HG03460 (cell line): Measurements from ENCODE around the gene UGT8.
"Not testable (repeated sequence)": the region's sequence is repeated elsewhere in the genome, so short reads cannot be mapped to it uniquely, and the experiment has no call there.

ENCODE experiments used
- ATAC-seq: cut with Tn5 transposase; IDR thresholded peaks from one replicate; pipeline ENCODE4 v1.9.1; 2021; ENCODE audit not compliant: unreplicated experiment

Gene UGT8, protein sequence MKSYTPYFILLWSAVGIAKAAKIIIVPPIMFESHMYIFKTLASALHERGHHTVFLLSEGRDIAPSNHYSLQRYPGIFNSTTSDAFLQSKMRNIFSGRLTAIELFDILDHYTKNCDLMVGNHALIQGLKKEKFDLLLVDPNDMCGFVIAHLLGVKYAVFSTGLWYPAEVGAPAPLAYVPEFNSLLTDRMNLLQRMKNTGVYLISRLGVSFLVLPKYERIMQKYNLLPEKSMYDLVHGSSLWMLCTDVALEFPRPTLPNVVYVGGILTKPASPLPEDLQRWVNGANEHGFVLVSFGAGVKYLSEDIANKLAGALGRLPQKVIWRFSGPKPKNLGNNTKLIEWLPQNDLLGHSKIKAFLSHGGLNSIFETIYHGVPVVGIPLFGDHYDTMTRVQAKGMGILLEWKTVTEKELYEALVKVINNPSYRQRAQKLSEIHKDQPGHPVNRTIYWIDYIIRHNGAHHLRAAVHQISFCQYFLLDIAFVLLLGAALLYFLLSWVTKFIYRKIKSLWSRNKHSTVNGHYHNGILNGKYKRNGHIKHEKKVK

GRCh38 chr4:114598191-114599121 is at the start of gene UGT8:
TSS of gene UGT8 (plus strand) at chr4:114598807. CDS start at chr4:114622881, 24,074 bp downstream.
- ATAC-seq: peak; percentile 42

- ATAC-seq: no peak
These were observed 49.0 kb upstream of the UGT8 start for GRCh38 chr4:114549638-114550037.

DNA sequence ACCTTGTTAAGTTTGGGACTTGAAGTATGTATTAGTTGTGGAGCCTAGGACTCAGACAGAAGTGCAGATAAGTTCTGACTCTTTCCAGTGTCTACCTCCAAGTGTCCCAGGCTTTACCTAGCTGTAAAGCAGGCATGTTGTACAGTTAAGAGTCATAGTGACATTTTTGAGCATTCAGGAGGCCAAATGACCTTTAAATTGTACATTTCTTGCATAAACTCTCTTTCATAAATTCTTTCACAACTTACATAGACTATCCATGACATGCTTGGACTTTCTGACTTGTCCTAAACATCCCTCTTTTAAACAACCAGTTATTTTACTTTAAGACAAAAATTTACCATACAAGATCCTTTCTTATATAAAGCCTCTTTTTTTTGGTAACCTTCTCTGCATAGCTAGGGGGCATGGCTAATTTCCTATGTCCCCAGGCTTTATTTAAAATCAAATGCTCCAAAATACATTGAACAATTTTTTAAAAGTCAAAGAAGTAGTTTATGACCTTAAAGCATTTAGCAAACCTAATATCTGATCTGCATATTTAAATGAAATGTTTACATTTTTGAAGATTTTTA is 40.1 kb upstream of the UGT8 start:
- ATAC-seq: no peak

DNA sequence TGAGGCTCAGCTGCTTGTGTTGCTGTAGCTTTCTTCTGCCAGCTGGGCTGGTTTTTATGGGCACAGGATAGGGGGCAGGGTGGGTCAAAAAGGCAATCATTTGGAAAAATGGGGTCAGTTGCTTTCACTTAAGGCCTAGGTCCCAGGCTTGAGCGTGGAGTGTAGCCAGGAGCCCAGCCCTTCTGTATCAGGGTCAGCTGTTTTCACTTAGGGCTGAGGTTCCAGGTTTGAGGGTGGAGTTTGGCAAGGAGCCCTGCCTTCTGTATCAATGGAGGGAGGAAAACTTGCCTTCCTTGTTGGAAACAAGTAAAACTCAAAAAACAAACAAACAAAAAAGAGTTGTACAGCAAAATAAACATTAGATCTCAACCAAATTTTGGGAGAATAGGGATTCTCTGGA is 37.0 kb upstream of the UGT8 start:
- ATAC-seq: no peak

GRCh38 chr4:114562176-114562904 is 36.3 kb upstream of the UGT8 start:
- no peak for ATAC-seq

GRCh38 chr4:114563536-114564315 is 34.9 kb upstream of the UGT8 start:
- no peak for ATAC-seq

- no peak for ATAC-seq
These were observed 21.2 kb upstream of the UGT8 start for GRCh38 chr4:114577386-114577785.

DNA sequence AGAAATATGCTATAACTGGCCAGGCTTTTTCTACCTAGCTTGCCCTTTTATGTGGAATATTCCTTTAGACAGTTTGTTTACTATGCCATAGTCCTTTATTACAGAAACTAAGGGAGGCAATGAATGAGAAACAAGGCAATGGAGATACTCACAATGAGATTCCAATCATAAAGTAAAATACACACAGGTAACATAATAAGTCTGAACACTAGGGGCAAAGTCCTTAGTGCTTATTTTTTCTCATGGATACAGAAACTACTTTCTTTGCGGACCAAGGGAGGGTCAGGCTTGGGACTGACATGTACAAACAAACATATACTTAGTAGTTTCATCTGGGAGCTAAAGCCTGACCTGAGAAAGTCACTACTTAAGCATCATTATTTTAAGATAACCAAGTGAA is 16.0 kb upstream of the UGT8 start:
- ATAC-seq: no peak

- ATAC-seq: no peak
These were observed 10.3 kb upstream of the UGT8 start for GRCh38 chr4:114588305-114588704.

DNA sequence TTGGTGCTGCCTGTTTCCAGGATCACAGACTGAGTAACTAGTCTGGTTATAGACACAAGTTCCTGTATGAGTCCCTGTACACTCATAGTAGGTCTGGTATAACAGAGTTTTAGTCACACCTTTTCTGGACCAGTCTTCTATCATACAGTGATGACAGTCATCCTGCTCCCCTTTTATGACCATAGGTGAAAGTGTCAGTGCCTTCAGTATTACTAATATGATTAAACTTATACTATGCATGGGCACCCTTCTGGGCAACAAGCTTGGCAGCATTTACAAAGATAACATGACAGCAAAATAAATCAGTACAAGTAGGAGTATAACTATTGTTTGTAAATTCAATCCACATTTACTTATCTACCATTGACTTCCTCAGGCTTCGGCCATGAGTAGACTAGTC is 8.2 kb upstream of the UGT8 start:
- ATAC-seq: not testable (repeated sequence)

- ATAC-seq: no peak
These were observed 5.1 kb upstream of the UGT8 start for GRCh38 chr4:114593526-114593925.

- no peak for ATAC-seq
These were observed 3.4 kb upstream of the UGT8 start for GRCh38 chr4:114595207-114595606.

GRCh38 chr4:114595921-114596320 is 2.7 kb upstream of the UGT8 start:
- ATAC-seq: no peak

- ATAC-seq: no peak
These were observed 1.0 kb upstream of the UGT8 start for GRCh38 chr4:114597410-114598115.

- ATAC-seq: no peak
These were observed 760 bp downstream of the UGT8 start for GRCh38 chr4:114599231-114599902.

- no peak for ATAC-seq
These were observed 1.4 kb downstream of the UGT8 start for GRCh38 chr4:114599903-114600552.

- no peak for ATAC-seq
These were observed 2.1 kb downstream of the UGT8 start for GRCh38 chr4:114600672-114601071.
